Right lobe of liver (tissue), 6 donors: ENCODE data around the gene PSKH1. TPM values are rescaled to one million over a fixed set of nuclear protein-coding genes. Genes with fewer than 3 reads are reported as not detected.

Source experiments
- ATAC-seq, 4 donors: fragments of 200-7000 bp; cut with Tn5 transposase; one replicate each; pipeline ENCODE4 v1.9.1; 2020; ENCODE audit warnings: mild to moderate bottlenecking in 4 of 4, moderate library complexity in 4 of 4
- DNase-seq, 3 donors: peaks; one replicate each; pipeline ENCODE4 v3.0.0-alpha.2; 2020
- H3K27ac ChIP-seq, 3 donors: fragments of 200-600 bp; one replicate each; pipeline ENCODE4 v1.8.0; 2022
- H3K27me3 ChIP-seq, 2 donors: fragments of 200-600 bp; one replicate each; pipeline ENCODE4 v1.8.0; 2022
- H3K36me3 ChIP-seq, 4 donors: fragments of 200-600 bp; sonication (generic) in 1 of 4; one replicate each; pipeline versions ENCODE4 v1.5.1 to v1.8.0; 2017 to 2022; ENCODE audit warnings: control low read depth in 1 of 4
- H3K4me1 ChIP-seq, 4 donors: fragments of 200-600 bp; sonication (generic) in 1 of 4; one replicate each; pipeline versions ENCODE4 v1.5.1 to v1.8.0; 2017 to 2022; ENCODE audit warnings: control low read depth in 1 of 4
- H3K4me3 ChIP-seq, 3 donors: fragments of 200-600 bp; one replicate each; pipeline ENCODE4 v1.8.0; 2022
- H3K9me3 ChIP-seq, 4 donors: fragments of 200-600 bp; sonication (generic) in 1 of 4; one replicate each; pipeline versions ENCODE4 v1.5.1 to v1.8.0; 2017 to 2022; ENCODE audit warnings: control low read depth in 1 of 4
- POLR2A ChIP-seq: fragments of 450-650 bp; IDR thresholded peaks from one replicate; pipeline ENCODE4 v1.6.1; 2017; ENCODE audit warnings: antibody characterized with exemption, mild to moderate bottlenecking
- WGBS: methylation state at CpG from one replicate; pipeline ENCODE4 v1.1.6; 2018; ENCODE audit warnings: low coverage, low lambda C conversion rate; ENCODE audit not compliant: insufficient coverage; ENCODE audit errors: missing lambda C conversion rate; 5-methylcytosine and 5-hydroxymethylcytosine counted together
- intact Hi-C, 2 donors: fragments of 100-400 bp; cut with DNase I; formaldehyde crosslinking; loops; one replicate each; pipeline versions ENCODE4 v1.11.2 to v1.14.1; 2022
- long read RNA-seq: library from polyadenylated mRNA; unstranded; transcript quantifications from one replicate; pipeline ENCODE4 v2.0.0, GENCODE V29; 2019
- total RNA-seq, 6 experiments: library from RNA; depleted of rRNA in 2 of 6; stranded (reverse); fragments of >200 nt in 2 of 6; fragmentation: NEBNext Ultra II Directional in 3 of 6; extraction: Animal tissue kit (Norgen Biotek cat#: 25700) in 3 of 6; gene quantifications; one replicate each; pipeline versions ENCODE4 v1.1.0 to v1.2.4, GENCODE V29; 2016 to 2023
- TF ChIP-seq, protein P1 (sequence below), 4 donors: fragments of 200-600 bp in 3 of 4; fragments of 450-650 bp in 1 of 4; IDR thresholded peaks; one replicate each; pipeline versions ENCODE4 v1.5.1 to v1.8.0; 2016 to 2022; ENCODE audit warnings: antibody characterized with exemption in 4 of 4, mild to moderate bottlenecking in 2 of 4
- donor health status: DM: no; HTN: yes; CAD: no.
- donor health status: DM: no; HTN: no; CAD: no.
- donor health status: DM: no; HTN: no; CAD: no.
- donor health status: DM: no; HTN: yes; CAD: no.
- donor health status: DM: no; HTN: yes; CAD: no.

PSKH1 gene
- 10 to 100 TPM in 4 of 6 experiments, 1 to 10 TPM in 2; 6.7 to 22.6 (median 13.2) TPM for total RNA-seq
- long read RNA-seq = 0 reads

DNA sequence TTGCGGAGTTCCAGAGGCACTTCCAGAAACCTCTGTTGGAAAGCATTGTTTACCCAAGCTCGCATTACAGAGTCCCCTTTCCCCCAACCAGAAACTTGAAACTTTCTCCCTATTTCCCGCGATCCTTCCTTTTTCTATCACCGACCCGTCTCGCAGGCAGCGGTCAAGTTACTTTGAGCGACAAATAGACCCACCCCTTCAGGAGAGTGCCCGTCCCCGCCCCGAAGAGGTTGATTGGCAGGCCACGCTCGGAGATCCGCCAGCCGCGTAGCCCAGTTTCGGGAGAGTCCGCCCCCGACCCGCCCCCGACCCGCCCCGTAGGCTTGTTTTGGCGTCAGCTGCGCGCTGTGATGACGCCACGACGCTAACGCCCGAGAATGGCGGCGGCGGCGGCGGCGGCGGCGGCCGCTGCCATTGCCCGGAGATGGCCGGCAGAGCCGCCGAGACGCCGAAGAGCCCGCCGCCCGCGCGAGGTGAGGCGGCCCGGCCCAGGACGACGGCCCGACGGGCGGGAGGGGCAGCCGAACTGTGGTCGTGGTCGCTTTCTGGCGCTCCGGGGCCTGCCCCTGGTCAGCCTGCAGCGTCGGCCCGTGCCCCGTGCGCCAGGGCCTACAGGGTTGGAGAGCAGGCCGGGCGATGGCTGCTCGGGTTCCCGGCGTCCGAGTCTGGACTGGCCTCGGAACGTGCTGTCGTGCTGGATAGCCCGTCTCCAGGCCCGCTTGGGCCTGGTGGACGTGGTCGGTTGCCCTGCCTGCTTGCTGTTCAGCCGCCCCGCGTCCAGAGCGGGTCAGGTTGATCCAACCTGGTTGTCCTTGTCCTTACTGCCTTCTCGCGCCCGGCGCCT, at the start of gene PSKH1:
Gene PSKH1 (plus strand): TSS at position 356 of the 844 bp plus-strand sequence. CDS start 15,496 bp downstream, outside the sequence.
- WGBS = 0% methylated on average over 17 of the region's 90 CpGs
- intact Hi-C loops = no loop called here
- Histone ChIP-seq H3K4me3 (peak within 1 kb of the TSS; percentile 87 to 97 (median 96)), H3K4me1 (peaks cover 0 to 14% (median 4%) of the 10 kb centered on the region in 4 donors), H3K27ac (peak within 1 kb of the TSS; percentile 92 to 95 (median 92)), H3K9me3 (no peaks in the 10 kb centered on the region), H3K27me3 (no peaks in the 10 kb centered on the region), H3K36me3 (no peaks in the 10 kb centered on the region)
- TF ChIP-seq POLR2A = peak; percentile 82
- TF ChIP-seq, protein P1, sequence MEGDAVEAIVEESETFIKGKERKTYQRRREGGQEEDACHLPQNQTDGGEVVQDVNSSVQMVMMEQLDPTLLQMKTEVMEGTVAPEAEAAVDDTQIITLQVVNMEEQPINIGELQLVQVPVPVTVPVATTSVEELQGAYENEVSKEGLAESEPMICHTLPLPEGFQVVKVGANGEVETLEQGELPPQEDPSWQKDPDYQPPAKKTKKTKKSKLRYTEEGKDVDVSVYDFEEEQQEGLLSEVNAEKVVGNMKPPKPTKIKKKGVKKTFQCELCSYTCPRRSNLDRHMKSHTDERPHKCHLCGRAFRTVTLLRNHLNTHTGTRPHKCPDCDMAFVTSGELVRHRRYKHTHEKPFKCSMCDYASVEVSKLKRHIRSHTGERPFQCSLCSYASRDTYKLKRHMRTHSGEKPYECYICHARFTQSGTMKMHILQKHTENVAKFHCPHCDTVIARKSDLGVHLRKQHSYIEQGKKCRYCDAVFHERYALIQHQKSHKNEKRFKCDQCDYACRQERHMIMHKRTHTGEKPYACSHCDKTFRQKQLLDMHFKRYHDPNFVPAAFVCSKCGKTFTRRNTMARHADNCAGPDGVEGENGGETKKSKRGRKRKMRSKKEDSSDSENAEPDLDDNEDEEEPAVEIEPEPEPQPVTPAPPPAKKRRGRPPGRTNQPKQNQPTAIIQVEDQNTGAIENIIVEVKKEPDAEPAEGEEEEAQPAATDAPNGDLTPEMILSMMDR (IDR thresholded peaks at IDR 0.05) = no peak
- ATAC-seq (peak; percentile 97 to 99 (median 99)), DNase-seq (peak; percentile 98)

DNA sequence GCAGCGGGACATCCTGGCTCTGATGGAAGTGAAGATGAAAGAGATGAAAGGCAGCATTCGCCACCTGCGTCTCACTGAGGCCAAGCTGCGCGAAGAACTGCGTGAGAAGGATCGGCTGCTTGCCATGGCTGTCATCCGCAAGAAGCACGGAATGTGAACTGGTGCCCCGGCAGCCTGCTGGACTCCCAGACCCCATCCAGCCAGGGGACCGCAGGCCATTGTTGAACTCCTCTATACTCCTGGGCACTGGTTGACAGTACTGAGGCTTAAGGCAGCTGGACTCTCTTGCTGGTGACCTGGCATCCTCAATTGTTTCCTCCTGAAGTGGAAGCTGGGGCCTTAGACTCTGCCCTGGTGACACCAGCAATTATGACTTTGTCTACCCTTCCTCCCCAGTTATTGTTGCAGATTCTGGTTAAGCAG, 49.7 kb upstream of the PSKH1 start:
- TF ChIP-seq, protein P1 (IDR thresholded peaks at IDR 0.05) = no peak
- TF ChIP-seq POLR2A = no peak
- H3K9me3 ChIP-seq = no peaks in the 10 kb centered on the region
- H3K27me3 ChIP-seq = no peaks in the 10 kb centered on the region
- no peak for ATAC-seq
- intact Hi-C loops = no loop called here
- no peak for DNase-seq
- no peaks in the 10 kb centered on the region for H3K36me3 ChIP-seq
- peaks cover 0 to 41% (median 11%) of the 10 kb centered on the region in 4 donors for H3K4me1 ChIP-seq
- H3K4me3 ChIP-seq = peak overlapping the region; percentile 74 to 87 (median 83)
- H3K27ac ChIP-seq = peak overlapping the region in 2 of 3 donors; percentile 98 to 99
- 0% methylated on average over 8 of the region's 11 CpGs for WGBS

DNA sequence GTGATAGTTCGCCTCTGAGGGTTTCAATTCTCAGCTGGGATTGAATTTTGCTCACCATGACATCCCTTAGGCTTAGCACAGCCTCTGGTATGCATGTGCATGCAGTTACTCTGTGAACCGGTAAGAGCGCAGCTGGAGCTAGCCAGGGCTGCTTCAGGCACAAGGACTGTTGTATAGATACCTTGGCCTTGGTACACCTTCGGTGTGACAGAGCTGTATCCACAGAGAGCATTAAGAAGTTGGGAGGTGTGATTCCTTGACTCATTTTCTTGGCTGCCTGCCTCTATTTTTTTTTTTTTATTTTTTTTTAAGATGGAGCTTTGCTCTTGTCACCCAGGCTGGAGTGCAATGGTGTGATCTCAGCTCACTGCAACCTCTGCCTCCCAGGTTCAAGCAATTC, 48.6 kb upstream of the PSKH1 start:
- intact Hi-C loops = no loop called here
- no peak for ATAC-seq
- no peaks in the 10 kb centered on the region for H3K36me3 ChIP-seq
- no peak for DNase-seq
- no peaks in the 10 kb centered on the region for H3K9me3 ChIP-seq
- H3K27me3 ChIP-seq = no peaks in the 10 kb centered on the region
- no peak overlapping the region for H3K27ac ChIP-seq
- no peak overlapping the region for H3K4me3 ChIP-seq
- H3K4me1 ChIP-seq = peaks cover 0 to 44% (median 12%) of the 10 kb centered on the region in 4 donors
- WGBS = 86% methylated on average over 1 of the region's 4 CpGs
- TF ChIP-seq, protein P1 (IDR thresholded peaks at IDR 0.05) = no peak
- TF ChIP-seq POLR2A = no peak

DNA sequence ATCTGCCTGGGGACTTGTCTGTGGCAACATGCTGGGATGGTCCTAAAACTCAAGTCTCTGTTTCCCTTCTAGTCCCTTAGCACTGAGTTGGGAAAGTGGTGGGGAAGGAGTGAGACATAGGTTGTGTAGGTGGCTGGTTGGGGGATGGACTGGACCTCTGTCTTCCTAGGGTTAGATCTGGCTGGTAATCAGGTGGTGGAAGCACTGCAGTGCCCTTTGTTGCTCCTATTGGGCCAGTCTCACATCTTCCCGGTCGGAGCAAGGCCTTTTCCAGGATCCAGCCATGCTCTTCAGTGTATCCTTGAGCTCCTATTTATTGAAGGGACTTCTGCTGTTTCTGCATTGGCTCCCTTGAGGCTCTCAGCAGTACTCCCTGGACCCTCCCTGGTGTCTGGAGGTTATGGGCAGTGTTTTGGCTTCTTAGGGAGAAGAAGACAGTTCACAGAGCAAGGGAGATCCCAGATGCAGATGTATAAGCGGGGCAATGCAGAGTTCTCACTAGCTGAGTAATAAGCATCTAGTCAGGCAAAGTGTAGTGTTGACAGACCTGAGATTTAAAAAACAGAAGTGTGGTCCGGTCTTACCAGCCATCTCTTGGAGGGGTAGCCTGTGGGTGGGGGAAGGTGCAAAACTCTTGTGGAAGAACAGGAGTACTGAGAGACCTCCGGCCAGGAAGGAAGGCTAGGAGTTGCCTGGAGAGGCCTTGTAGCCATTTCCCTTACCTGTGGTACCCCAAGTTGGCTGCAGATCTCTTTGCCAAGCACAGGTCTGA, 47.6 kb upstream of the PSKH1 start:
- Histone ChIP-seq H3K27me3 (no peaks in the 10 kb centered on the region), H3K36me3 (no peaks in the 10 kb centered on the region), H3K4me1 (peaks cover 0 to 44% (median 12%) of the 10 kb centered on the region in 4 donors), H3K27ac (peak overlapping the region; percentile 89 to 92 (median 90)), H3K4me3 (peak overlapping the region in 2 of 3 donors; percentile 85 to 100), H3K9me3 (no peaks in the 10 kb centered on the region)
- intact Hi-C loops = no loop called here
- ATAC-seq (no peak), DNase-seq (no peak)
- no peak for TF ChIP-seq POLR2A
- TF ChIP-seq, protein P1 (IDR thresholded peaks at IDR 0.05) = no peak
- WGBS = 65% methylated on average over 3 of the region's 5 CpGs
